Mesothelial cell of epicardium (in vitro differentiated cells): Measurements from ENCODE around the gene LYSMD3. TPM values are rescaled to one million over a fixed set of nuclear protein-coding genes. Genes with fewer than 3 reads are reported as not detected.

Source experiments
- DNase-seq, 2 experiments: peaks; one replicate each; pipeline ENCODE4 v3.0.0; 2021; ENCODE audit warnings: low spot score in 2 of 2; ENCODE audit not compliant: unreplicated experiment in 2 of 2
- H3K27ac Mint-ChIP-seq: 2 replicates; pipeline ENCODE4 v1.8.0; 2021; ENCODE audit warnings: mixed read lengths
- H3K27me3 Mint-ChIP-seq: 2 replicates; pipeline ENCODE4 v1.8.0; 2021; ENCODE audit warnings: low read depth, mixed read lengths
- H3K36me3 Mint-ChIP-seq: 2 replicates; pipeline ENCODE4 v1.8.0; 2021; ENCODE audit warnings: mixed read lengths
- H3K4me1 Mint-ChIP-seq: 2 replicates; pipeline ENCODE4 v1.8.0; 2021; ENCODE audit warnings: mixed read lengths
- H3K4me3 Mint-ChIP-seq: 2 replicates; pipeline ENCODE4 v1.8.0; 2021; ENCODE audit warnings: mild to moderate bottlenecking, moderate library complexity, mixed read lengths
- H3K9me3 Mint-ChIP-seq: 2 replicates; pipeline ENCODE4 v1.8.0; 2021; ENCODE audit warnings: mixed read lengths
- CTCF ChIP-seq: fragments of 200-600 bp; sonication (generic); IDR thresholded peaks from one replicate; pipeline ENCODE4 v1.5.0; 2021; ENCODE audit warnings: antibody characterized with exemption; ENCODE audit not compliant: unreplicated experiment
- total RNA-seq: library from RNA; stranded (reverse); gene quantifications from 3 replicates; pipeline ENCODE4 v1.2.1, GENCODE V29; 2021

The LYSMD3 gene
- total RNA-seq, 1 donor from 2014 or later, result 14.5 TPM

GRCh38 chr5:90519081-90519480, 10.3 kb downstream of the LYSMD3 start:
- no peaks in the 10 kb centered on the region for H3K27me3 Mint-ChIP-seq
- H3K4me3 Mint-ChIP-seq, result no peak overlapping the region
- no peak for TF ChIP-seq CTCF
- H3K4me1 Mint-ChIP-seq, result no peaks in the 10 kb centered on the region
- no peak overlapping the region for H3K27ac Mint-ChIP-seq
- no peak for DNase-seq
- H3K36me3 Mint-ChIP-seq, result peaks cover 43% of the 10 kb centered on the region
- no peaks in the 10 kb centered on the region for H3K9me3 Mint-ChIP-seq

GRCh38 chr5:90518661-90519060, 10.7 kb downstream of the LYSMD3 start:
- no peak overlapping the region for H3K4me3 Mint-ChIP-seq
- DNase-seq, result no peak
- peaks cover 43% of the 10 kb centered on the region for H3K36me3 Mint-ChIP-seq
- no peaks in the 10 kb centered on the region for H3K4me1 Mint-ChIP-seq
- no peaks in the 10 kb centered on the region for H3K27me3 Mint-ChIP-seq
- no peaks in the 10 kb centered on the region for H3K9me3 Mint-ChIP-seq
- no peak for TF ChIP-seq CTCF
- H3K27ac Mint-ChIP-seq, result no peak overlapping the region

GRCh38 chr5:90514520-90514919, 14.9 kb downstream of the LYSMD3 start:
- no peak overlapping the region for H3K27ac Mint-ChIP-seq
- DNase-seq, result no peak
- H3K27me3 Mint-ChIP-seq, result no peaks in the 10 kb centered on the region
- no peaks in the 10 kb centered on the region for H3K9me3 Mint-ChIP-seq
- peaks cover 16% of the 10 kb centered on the region for H3K36me3 Mint-ChIP-seq
- no peak for TF ChIP-seq CTCF
- no peaks in the 10 kb centered on the region for H3K4me1 Mint-ChIP-seq
- no peak overlapping the region for H3K4me3 Mint-ChIP-seq

- TF ChIP-seq CTCF, result no peak
- H3K27me3 Mint-ChIP-seq, result no peaks in the 10 kb centered on the region
- peaks cover 5% of the 10 kb centered on the region for H3K36me3 Mint-ChIP-seq
These were observed 18.9 kb downstream of the LYSMD3 start for GRCh38 chr5:90510438-90510837.

GRCh38 chr5:90506221-90506620, 23.2 kb downstream of the LYSMD3 start:
- H3K27ac Mint-ChIP-seq, result no peak overlapping the region
- no peak for TF ChIP-seq CTCF
- H3K9me3 Mint-ChIP-seq, result no peaks in the 10 kb centered on the region
- no peaks in the 10 kb centered on the region for H3K27me3 Mint-ChIP-seq
- H3K36me3 Mint-ChIP-seq, result no peaks in the 10 kb centered on the region
- no peak overlapping the region for H3K4me3 Mint-ChIP-seq
- H3K4me1 Mint-ChIP-seq, result peaks cover 10% of the 10 kb centered on the region
- no peak for DNase-seq

More at GRCh38 chr5:90510438-90510837, 18.9 kb downstream of the LYSMD3 start:
- H3K27ac Mint-ChIP-seq, result no peak overlapping the region
- no peak for DNase-seq
- H3K4me3 Mint-ChIP-seq, result no peak overlapping the region
- H3K9me3 Mint-ChIP-seq, result no peaks in the 10 kb centered on the region
- no peaks in the 10 kb centered on the region for H3K4me1 Mint-ChIP-seq

- TF ChIP-seq CTCF, result no peak
- H3K27ac Mint-ChIP-seq, result no peak overlapping the region
- H3K4me3 Mint-ChIP-seq, result no peak overlapping the region
- peaks cover 10% of the 10 kb centered on the region for H3K4me1 Mint-ChIP-seq
- no peak for DNase-seq
- no peaks in the 10 kb centered on the region for H3K27me3 Mint-ChIP-seq
- H3K36me3 Mint-ChIP-seq, result no peaks in the 10 kb centered on the region
- H3K9me3 Mint-ChIP-seq, result no peaks in the 10 kb centered on the region
These were observed 24.6 kb downstream of the LYSMD3 start for GRCh38 chr5:90504743-90505142.
